Suprapubic skin (tissue), 4 donors: ENCODE data around the gene TASP1. TPM values are rescaled to one million over a fixed set of nuclear protein-coding genes. Genes with fewer than 3 reads are reported as not detected.

Experiments
- DNase-seq, 2 donors: peaks; one replicate each; pipeline ENCODE4 v3.0.0-alpha.2; 2019; ENCODE audit warnings: low spot score in 2 of 2
- H3K27ac ChIP-seq: fragments of 200-600 bp; sonication (generic); one replicate; pipeline ENCODE4 v1.5.1; 2019
- H3K27me3 ChIP-seq: fragments of 200-600 bp; sonication (generic); one replicate; pipeline ENCODE4 v1.5.1; 2019
- H3K36me3 ChIP-seq: fragments of 200-600 bp; sonication (generic); one replicate; pipeline ENCODE4 v1.5.1; 2019
- H3K4me1 ChIP-seq: fragments of 200-600 bp; sonication (generic); one replicate; pipeline ENCODE4 v1.5.1; 2019
- H3K4me3 ChIP-seq: fragments of 200-600 bp; sonication (generic); one replicate; pipeline ENCODE4 v1.5.1; 2019; ENCODE audit warnings: mild to moderate bottlenecking
- H3K9me3 ChIP-seq: fragments of 200-600 bp; sonication (generic); one replicate; pipeline ENCODE4 v1.5.1; 2019
- CTCF ChIP-seq, 2 donors: fragments of 200-600 bp in 1 of 2; fragments of 450-650 bp in 1 of 2; sonication (generic) in 1 of 2; IDR thresholded peaks; one replicate each; pipeline ENCODE4 v1.5.1; 2016 to 2019; ENCODE audit warnings: antibody characterized with exemption in 2 of 2, mild to moderate bottlenecking in 1 of 2, moderate library complexity in 1 of 2
- EP300 ChIP-seq: sonication (generic); formaldehyde crosslinking; IDR thresholded peaks from one replicate; pipeline ENCODE4 v1.6.1; 2017; ENCODE audit warnings: antibody characterized with exemption
- POLR2A ChIP-seq, 2 donors: fragments of 450-650 bp; IDR thresholded peaks; one replicate each; pipeline ENCODE4 v1.6.1; 2017; ENCODE audit warnings: antibody characterized with exemption in 2 of 2, mild to moderate bottlenecking in 2 of 2, moderate library complexity in 2 of 2
- POLR2AphosphoS5 ChIP-seq, 3 donors: sonication (generic); formaldehyde crosslinking; IDR thresholded peaks; one replicate each; pipeline ENCODE4 v1.6.1; 2017; ENCODE audit warnings: antibody characterized with exemption in 3 of 3
- WGBS: methylation state at CpG from one replicate; pipeline ENCODE4 v1.1.5; 2018; 5-methylcytosine and 5-hydroxymethylcytosine counted together
- total RNA-seq, 4 donors: library from RNA; depleted of rRNA; stranded (reverse); fragments of >200 nt; gene quantifications; one replicate each; pipeline ENCODE4 v1.1.0, GENCODE V29; 2016

Gene TASP1
- total RNA-seq, 4 donors from 2014 or later, result 8.2 to 25.6 (median 9.9) TPM

- no peak for TF ChIP-seq EP300
- TF ChIP-seq CTCF (IDR thresholded peaks at IDR 0.05), result no peak
- no peak for TF ChIP-seq POLR2AphosphoS5 (IDR thresholded peaks at IDR 0.05)
- TF ChIP-seq POLR2A (IDR thresholded peaks at IDR 0.05), result no peak
- Histone ChIP-seq H3K27ac (no peak overlapping the region), H3K36me3 (peaks cover 7% of the 10 kb centered on the region), H3K9me3 (no peaks in the 10 kb centered on the region), H3K4me1 (peaks cover 5% of the 10 kb centered on the region), H3K4me3 (no peak overlapping the region), H3K27me3 (no peaks in the 10 kb centered on the region)
- no peak for DNase-seq
- 90% methylated on average over 3 of the region's 3 CpGs for WGBS
Observed at GRCh38 chr20:13416531-13416930, 222.2 kb downstream of the TASP1 start.

DNA sequence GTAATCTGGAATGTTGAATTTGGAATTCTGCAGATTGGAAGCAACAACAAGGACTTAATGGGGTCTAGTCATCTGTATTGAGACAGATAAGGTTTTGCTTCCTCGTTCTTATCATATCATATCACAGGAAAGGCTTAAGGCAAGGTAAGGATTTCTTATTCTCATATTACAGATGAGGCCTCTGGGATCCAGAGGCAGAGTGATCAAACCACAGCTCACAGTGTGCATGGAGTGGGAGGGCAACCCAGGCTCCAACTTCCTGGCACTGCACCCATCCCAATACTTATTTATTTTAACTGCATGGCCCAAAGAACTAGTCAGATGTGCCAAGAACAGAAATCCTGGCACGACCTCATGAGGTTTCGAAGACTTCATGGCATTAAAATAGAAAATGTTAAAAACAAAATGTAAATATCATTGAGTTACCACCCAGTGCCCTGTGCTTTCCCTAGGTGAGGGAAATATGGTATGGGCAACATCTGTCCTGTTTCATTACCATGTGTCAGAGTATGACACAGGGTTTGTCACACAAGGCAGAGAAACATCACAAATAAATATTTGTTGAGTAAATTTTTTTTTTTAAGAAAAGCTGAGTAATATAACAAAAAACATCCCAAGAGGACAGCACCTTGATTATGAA, 225.8 kb downstream of the TASP1 start:
- no peak overlapping the region for H3K27ac ChIP-seq
- peaks cover 7% of the 10 kb centered on the region for H3K36me3 ChIP-seq
- TF ChIP-seq EP300, result no peak
- TF ChIP-seq POLR2A (IDR thresholded peaks at IDR 0.05), result no peak
- no peak for TF ChIP-seq CTCF (IDR thresholded peaks at IDR 0.05)
- no peak for TF ChIP-seq POLR2AphosphoS5 (IDR thresholded peaks at IDR 0.05)
- H3K4me1 ChIP-seq, result peaks cover 5% of the 10 kb centered on the region
- H3K4me3 ChIP-seq, result no peak overlapping the region
- H3K27me3 ChIP-seq, result no peaks in the 10 kb centered on the region
- H3K9me3 ChIP-seq, result no peaks in the 10 kb centered on the region
- DNase-seq, result no peak
- WGBS, result 40% methylated on average over 3 of the region's 3 CpGs

DNA sequence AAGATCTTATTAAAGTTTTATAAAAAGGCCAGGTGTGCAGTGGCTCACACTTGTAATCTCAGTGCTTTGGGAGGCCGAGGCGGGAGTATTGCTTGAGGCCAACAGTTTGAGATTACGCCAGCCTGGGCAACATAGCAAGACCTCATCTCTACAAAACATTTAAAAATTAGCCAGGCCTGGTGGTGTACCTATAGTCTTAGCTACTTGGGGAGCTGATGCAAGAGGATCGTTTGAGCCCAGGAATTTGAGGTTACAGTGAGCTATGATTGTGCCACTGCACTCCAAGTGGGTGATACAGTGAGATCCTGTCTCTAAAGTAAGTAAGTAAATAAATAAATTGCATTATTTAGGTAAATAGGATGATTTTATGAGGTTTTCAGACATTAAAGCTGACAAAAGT, 234.4 kb downstream of the TASP1 start:
- no peak overlapping the region for H3K4me3 ChIP-seq
- no peak for DNase-seq
- no peak overlapping the region for H3K27ac ChIP-seq
- no peaks in the 10 kb centered on the region for H3K27me3 ChIP-seq
- 87% methylated on average over 4 of the region's 4 CpGs for WGBS
- no peaks in the 10 kb centered on the region for H3K9me3 ChIP-seq
- H3K4me1 ChIP-seq, result peaks cover 7% of the 10 kb centered on the region
- TF ChIP-seq POLR2A (IDR thresholded peaks at IDR 0.05) (no peak), EP300 (no peak), CTCF (IDR thresholded peaks at IDR 0.05) (no peak), POLR2AphosphoS5 (IDR thresholded peaks at IDR 0.05) (no peak)
- H3K36me3 ChIP-seq, result no peaks in the 10 kb centered on the region

- H3K4me3 ChIP-seq, result no peak overlapping the region
- H3K36me3 ChIP-seq, result no peaks in the 10 kb centered on the region
- DNase-seq, result no peak
- H3K27ac ChIP-seq, result no peak overlapping the region
- H3K9me3 ChIP-seq, result no peaks in the 10 kb centered on the region
- 76% methylated on average over 2 of the region's 2 CpGs for WGBS
- TF ChIP-seq CTCF (IDR thresholded peaks at IDR 0.05) (no peak), EP300 (no peak), POLR2AphosphoS5 (IDR thresholded peaks at IDR 0.05) (no peak), POLR2A (IDR thresholded peaks at IDR 0.05) (no peak)
- no peaks in the 10 kb centered on the region for H3K27me3 ChIP-seq
- H3K4me1 ChIP-seq, result peaks cover 7% of the 10 kb centered on the region
Observed at GRCh38 chr20:13403453-13403852, 235.3 kb downstream of the TASP1 start.

DNA sequence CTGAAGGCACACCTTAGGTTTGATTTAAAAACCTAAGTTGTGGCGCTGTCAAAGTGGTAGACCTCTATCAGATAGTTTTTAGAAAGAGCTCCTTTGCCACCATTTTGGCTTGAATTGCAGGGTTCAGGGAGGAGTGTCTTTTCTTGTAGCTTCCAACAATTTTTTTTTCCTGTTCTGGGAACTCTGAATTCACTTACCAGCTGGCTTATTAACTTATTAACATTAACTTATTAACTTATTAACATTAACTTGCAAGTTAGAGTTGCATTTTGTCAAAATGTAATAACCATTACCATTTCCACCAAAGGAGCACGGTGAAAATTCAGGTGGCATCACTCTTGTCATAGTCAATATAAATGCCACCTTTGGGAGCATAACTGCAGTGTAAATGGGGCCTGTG, 235.7 kb downstream of the TASP1 start:
- DNase-seq, result no peak
- H3K9me3 ChIP-seq, result no peaks in the 10 kb centered on the region
- no peaks in the 10 kb centered on the region for H3K27me3 ChIP-seq
- H3K36me3 ChIP-seq, result no peaks in the 10 kb centered on the region
- no peak overlapping the region for H3K27ac ChIP-seq
- TF ChIP-seq POLR2AphosphoS5 (IDR thresholded peaks at IDR 0.05), result no peak
- TF ChIP-seq CTCF (IDR thresholded peaks at IDR 0.05), result no peak
- no peak for TF ChIP-seq EP300
- TF ChIP-seq POLR2A (IDR thresholded peaks at IDR 0.05), result no peak
- no peak overlapping the region for H3K4me3 ChIP-seq
- 95% methylated on average over 2 of the region's 2 CpGs for WGBS
- peaks cover 7% of the 10 kb centered on the region for H3K4me1 ChIP-seq
